LNCAP (cell line): ENCODE measurements around the gene RECQL5.

ENCODE experiments used
- CTCF ChIP-seq: fragments of 450-650 bp; IDR thresholded peaks from 2 replicates; pipeline ENCODE4 v1.5.1; 2017; ENCODE audit warnings: mild to moderate bottlenecking

Gene RECQL5

GRCh38 chr17:75590849-75591721 is 75.9 kb downstream of the RECQL5 start:
- no peak for TF ChIP-seq CTCF

GRCh38 chr17:75590314-75590761 is 76.6 kb downstream of the RECQL5 start:
- TF ChIP-seq CTCF, result no peak

GRCh38 chr17:75589919-75590303 is 77.0 kb downstream of the RECQL5 start:
- no peak for TF ChIP-seq CTCF

GRCh38 chr17:75589012-75589918 is 77.7 kb downstream of the RECQL5 start:
- peak; percentile 45 for TF ChIP-seq CTCF

- no peak for TF ChIP-seq CTCF
These were observed 78.3 kb downstream of the RECQL5 start for GRCh38 chr17:75588596-75589011.

GRCh38 chr17:75587675-75588595 is 79.0 kb downstream of the RECQL5 start, which contains the start of gene MYO15B:
TSS of gene MYO15B (plus strand) at chr17:75587800. CDS start at chr17:75588058, 258 bp downstream.
- no peak for TF ChIP-seq CTCF

GRCh38 chr17:75584849-75585175 is 82.1 kb downstream of the RECQL5 start:
- TF ChIP-seq CTCF, result no peak
